EL (cell line): ENCODE results near the gene FOXC2.

ENCODE experiments used
- DNase-seq: peaks from one replicate; pipeline ENCODE4 v3.0.0-alpha.2; 2016

The FOXC2 gene

GRCh38 chr16:86566601-86566965 is at the start of gene FOXC2:
Gene FOXC2, plus strand, starts transcription at chr16:86566829. Its CDS starts 507 bp downstream, at chr16:86567336.
- DNase-seq, result peak; percentile 95

- DNase-seq, result no peak
Measured at GRCh38 chr16:86517033-86517432, 49.6 kb upstream of the FOXC2 start.

GRCh38 chr16:86517652-86518258 is 48.9 kb upstream of the FOXC2 start:
- DNase-seq, result peak; percentile 69

- no peak for DNase-seq
Measured at GRCh38 chr16:86519007-86519648, 47.5 kb upstream of the FOXC2 start.

- peak; percentile 65 for DNase-seq
Measured at GRCh38 chr16:86519649-86520316, 46.8 kb upstream of the FOXC2 start.

GRCh38 chr16:86520317-86521210 is 46.1 kb upstream of the FOXC2 start:
- DNase-seq, result no peak

GRCh38 chr16:86521236-86522197 is 45.1 kb upstream of the FOXC2 start:
- no peak for DNase-seq

- no peak for DNase-seq
Measured at GRCh38 chr16:86522634-86523033, 44.0 kb upstream of the FOXC2 start.

- DNase-seq, result no peak
Measured at GRCh38 chr16:86523166-86523740, 43.4 kb upstream of the FOXC2 start.

GRCh38 chr16:86524029-86524428 is 42.6 kb upstream of the FOXC2 start:
- DNase-seq, result no peak

GRCh38 chr16:86525696-86526095 is 40.9 kb upstream of the FOXC2 start:
- no peak for DNase-seq

GRCh38 chr16:86527366-86527765 is 39.3 kb upstream of the FOXC2 start:
- no peak for DNase-seq

- no peak for DNase-seq
Measured at GRCh38 chr16:86528061-86528929, 38.3 kb upstream of the FOXC2 start.

GRCh38 chr16:86529160-86529559 is 37.5 kb upstream of the FOXC2 start:
- DNase-seq, result peak; percentile 72

GRCh38 chr16:86530251-86531190 is 36.1 kb upstream of the FOXC2 start:
- DNase-seq, result no peak

GRCh38 chr16:86531191-86531545 is 35.5 kb upstream of the FOXC2 start:
- no peak for DNase-seq

- no peak for DNase-seq
Measured at GRCh38 chr16:86531641-86532525, 34.7 kb upstream of the FOXC2 start.

- DNase-seq, result no peak
Measured at GRCh38 chr16:86532526-86532815, 34.2 kb upstream of the FOXC2 start.

GRCh38 chr16:86533076-86533475 is 33.6 kb upstream of the FOXC2 start:
- no peak for DNase-seq
